Fibroblast of peridontal ligament (primary cell): ENCODE measurements around the gene DHX38.
A peak's percentile ranks its signal among the peaks of the same experiment; 100 is the strongest.
"Not testable (repeated sequence)": the region's sequence is repeated elsewhere in the genome, so short reads cannot be mapped to it uniquely, and the experiment has no call there.

Source experiments
- DNase-seq: peaks from one replicate; pipeline ENCODE4 v3.0.0-alpha.2; 2010; ENCODE audit errors: extremely low read depth

The DHX38 gene

DNA sequence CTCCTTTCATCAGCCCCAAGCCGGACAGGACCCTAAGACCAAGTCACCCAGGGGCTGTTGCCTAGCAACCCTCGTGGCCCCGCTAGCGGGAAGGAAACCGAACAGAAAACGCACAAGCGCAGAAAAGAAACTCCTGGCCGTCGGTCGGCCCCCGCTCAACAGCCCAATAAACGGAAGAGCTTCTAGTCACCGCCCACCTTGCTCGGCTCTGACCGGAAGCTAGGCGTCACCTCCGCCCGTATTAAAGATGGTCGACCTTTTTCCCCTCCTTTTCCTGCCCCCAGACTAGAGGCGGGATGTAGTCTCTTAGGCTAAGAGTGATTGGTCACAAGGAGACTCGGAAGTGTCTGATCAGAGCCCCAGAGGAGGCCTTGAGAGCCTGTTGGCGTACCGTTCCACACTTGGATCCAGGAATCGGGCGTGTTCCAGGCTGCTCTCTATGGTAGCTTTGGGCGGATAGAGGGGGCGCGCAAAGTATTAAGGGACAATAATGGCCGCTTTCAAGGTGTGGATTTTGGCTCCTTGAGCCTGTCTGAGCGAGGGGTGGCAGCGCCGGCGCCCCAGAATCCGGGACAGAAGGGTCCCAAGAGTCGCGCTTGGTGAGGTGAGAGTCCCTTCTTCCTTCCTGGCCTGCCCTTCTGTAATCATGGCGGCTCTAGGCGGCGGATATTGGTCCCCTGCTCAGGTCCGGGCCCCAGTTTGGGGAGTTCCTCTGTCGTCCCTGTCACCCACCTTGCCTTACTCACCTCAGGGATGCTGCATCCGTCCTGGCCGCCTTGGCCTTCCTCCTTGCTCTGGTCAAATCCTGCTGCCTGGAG lies at the start of gene DHX38, which contains the start of gene TXNL4B:
DHX38 (plus strand) TSS at position 400 of the 818 bp plus-strand sequence. CDS start 2,311 bp downstream, outside the sequence.
TXNL4B (minus strand) TSS at position 173 of the 818 bp plus-strand sequence. CDS start 2,871 bp downstream, outside the sequence.
- DNase-seq: peak; percentile 99

GRCh38 chr16:72044296-72044695 lies 49.4 kb upstream of the DHX38 start:
- no peak for DNase-seq

GRCh38 chr16:72044825-72045359 lies 48.8 kb upstream of the DHX38 start:
- DNase-seq: no peak

DNA sequence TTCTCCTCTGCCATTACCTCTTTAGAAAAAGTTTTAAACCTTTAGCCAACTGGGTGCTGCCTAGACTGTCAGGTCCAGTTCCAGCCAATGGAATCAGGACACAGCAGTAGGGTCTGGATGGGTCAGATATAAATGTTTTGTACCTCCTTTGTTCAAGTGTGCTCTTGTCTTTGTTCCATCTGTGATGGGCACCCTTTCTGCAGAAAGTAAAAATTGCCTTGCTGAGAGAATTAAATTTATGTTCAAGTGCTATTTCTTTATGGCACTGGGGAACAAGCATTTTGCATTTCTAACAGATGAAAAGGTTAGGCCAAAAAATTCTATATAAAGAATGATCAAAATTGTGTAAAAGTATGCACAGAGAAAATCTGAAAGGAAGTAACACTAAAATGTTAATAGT lies 44.5 kb upstream of the DHX38 start:
- DNase-seq: no peak

GRCh38 chr16:72050769-72051464 lies 42.7 kb upstream of the DHX38 start:
- DNase-seq: peak; percentile 59

- no peak for DNase-seq
These were observed 41.8 kb upstream of the DHX38 start for GRCh38 chr16:72051818-72052217.

GRCh38 chr16:72054254-72054847 lies 39.3 kb upstream of the DHX38 start, which contains the start of gene HP:
TSS of gene HP (plus strand) at chr16:72054505. CDS start at chr16:72054653, 148 bp downstream.
- not testable (repeated sequence) for DNase-seq

DNA sequence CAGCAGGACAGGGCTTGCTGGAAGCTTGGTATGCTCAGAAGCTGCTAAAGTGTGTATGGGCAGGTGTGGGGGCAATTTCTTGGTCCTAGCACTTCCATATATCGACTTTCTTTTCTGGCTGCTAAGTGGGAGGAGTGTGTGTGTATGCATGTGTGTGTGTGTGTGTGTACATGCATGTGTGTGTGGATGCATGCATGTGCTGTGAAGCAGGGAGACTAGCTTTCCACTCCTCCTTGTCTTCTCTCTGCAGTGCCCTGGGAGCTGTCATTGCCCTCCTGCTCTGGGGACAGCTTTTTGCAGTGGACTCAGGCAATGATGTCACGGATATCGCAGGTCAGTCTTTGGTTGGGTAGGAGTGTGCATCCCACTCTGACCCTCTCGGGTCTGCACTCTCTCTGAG lies 37.7 kb upstream of the DHX38 start:
- no peak for DNase-seq

DNA sequence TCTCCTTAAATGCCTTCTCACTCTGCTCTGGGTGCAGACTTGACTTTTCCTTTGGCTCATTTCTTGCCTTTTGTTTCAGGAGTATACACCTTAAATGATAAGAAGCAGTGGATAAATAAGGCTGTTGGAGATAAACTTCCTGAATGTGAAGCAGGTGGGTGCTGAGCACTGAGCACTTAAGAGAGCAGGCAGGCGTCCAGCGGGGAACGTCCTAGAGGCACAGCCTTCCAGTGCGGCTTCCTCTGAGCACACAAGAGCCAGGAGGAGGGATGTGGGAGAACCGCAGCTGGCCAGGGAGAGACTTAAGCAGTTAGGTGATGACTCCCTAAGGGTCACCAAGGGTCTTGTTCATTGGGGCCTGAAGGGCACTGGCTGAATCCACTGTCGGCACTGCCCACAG lies 36.3 kb upstream of the DHX38 start:
- not testable (repeated sequence) for DNase-seq

GRCh38 chr16:72059060-72059459 lies 34.6 kb upstream of the DHX38 start:
- DNase-seq: not testable (repeated sequence)

- no peak for DNase-seq
These were observed 33.2 kb upstream of the DHX38 start for GRCh38 chr16:72060405-72060804.

DNA sequence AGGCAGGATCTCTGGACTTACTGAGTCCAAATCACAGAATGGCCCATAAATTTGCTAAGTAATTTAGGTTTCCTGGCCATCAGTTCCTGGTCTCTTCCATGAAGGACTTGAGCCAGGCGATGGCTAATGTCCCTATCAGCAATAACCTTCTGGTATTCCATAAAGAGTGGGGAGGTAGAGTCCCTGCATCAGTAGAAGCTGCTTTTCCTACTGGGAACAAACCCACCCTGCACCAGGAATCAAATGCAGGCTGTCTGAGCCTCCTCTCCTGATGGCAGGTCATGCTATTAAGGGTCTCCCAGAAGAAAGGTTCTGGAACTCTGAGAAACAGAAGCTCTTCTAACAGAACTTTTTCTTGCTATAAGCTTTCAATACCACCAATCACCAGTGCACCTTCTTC lies 32.1 kb upstream of the DHX38 start:
- no peak for DNase-seq

DNA sequence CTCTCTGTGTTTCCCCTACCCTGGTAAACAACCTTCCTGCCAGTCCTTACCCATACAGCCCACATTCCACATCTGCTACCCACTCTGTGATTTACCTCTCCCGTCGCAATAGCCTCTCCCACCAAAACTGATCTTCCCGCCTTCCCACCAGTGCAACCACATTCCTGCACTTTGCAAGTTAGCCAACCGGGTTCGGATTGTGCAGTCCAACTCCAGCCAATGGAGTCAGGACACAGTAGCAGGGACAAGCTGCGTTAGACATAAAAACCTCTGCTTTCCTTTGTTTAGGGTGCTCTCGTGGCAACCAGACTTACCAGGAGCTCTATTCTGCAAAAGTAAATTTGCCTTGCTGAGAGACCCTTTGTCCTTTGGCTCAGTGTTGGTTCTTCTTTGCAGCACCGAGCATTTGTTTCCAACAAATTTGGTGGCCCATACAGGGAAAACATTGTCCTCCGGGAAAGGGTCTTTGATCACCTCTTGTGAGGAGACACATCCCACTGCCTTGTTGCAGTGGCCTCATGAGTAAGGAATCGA lies 29.2 kb upstream of the DHX38 start:
- DNase-seq: no peak

GRCh38 chr16:72066747-72067146 lies 26.9 kb upstream of the DHX38 start:
- peak; percentile 51 for DNase-seq

GRCh38 chr16:72068930-72069329 lies 24.7 kb upstream of the DHX38 start:
- no peak for DNase-seq

- peak; percentile 10 for DNase-seq
These were observed 20.9 kb upstream of the DHX38 start for GRCh38 chr16:72072514-72073342.

DNA sequence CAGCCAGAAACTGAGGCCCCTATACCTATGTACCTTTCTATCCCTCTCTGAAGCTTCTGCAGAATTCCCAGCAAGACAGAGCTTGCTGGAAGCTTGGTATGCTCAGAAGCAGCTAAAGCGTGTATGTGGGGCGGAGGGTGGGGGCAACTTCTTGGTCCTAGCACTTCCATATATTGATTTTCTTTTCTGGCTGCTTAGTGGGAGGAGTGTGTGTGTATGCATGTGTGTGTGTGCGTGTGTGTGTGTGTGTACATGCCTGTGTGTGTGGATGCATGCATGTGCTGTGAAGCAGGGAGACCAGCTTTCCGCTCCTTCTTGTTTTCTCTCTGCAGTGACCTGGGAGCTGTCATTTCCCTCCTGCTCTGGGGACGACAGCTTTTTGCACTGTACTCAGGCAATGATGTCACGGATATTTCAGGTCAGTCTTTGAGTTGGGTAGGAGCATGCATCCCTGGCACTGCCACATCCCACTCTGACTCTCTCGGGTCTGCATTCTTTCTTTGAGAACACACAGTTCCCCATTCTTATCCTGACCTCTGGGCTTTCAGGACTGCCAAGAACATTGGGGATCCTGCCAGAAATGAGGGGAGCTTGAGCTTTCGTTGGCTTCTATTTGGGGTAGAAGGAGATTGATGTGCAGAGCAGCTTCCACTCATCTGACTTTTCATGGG lies 20.0 kb upstream of the DHX38 start:
- DNase-seq: peak; percentile 3

DNA sequence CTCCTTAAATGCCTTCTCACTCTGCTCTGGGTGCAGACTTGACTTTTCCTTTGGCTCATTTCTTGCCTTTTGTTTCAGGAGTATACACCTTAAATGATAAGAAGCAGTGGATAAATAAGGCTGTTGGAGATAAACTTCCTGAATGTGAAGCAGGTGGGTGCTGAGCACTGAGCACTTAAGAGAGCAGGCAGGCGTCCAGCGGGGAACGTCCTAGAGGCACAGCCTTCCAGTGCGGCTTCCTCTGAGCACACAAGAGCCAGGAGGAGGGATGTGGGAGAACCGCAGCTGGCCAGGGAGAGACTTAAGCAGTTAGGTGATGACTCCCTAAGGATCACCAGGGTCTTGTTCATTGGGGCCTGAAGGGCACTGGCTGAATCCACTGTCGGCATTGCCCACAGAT lies 18.6 kb upstream of the DHX38 start:
- DNase-seq: not testable (repeated sequence)

- DNase-seq: not testable (repeated sequence)
These were observed 16.5 kb upstream of the DHX38 start for GRCh38 chr16:72076991-72077706.
